Activated CD8-positive, alpha-beta memory T cell treated with anti-CD3 and anti-CD28 coated beads for 36 hours (primary cell): Measurements from ENCODE around the gene SHOX. TPM values are rescaled to one million over a fixed set of nuclear protein-coding genes. Genes with fewer than 3 reads are reported as not detected.
"Not testable (repeated sequence)": the region's sequence is repeated elsewhere in the genome, so short reads cannot be mapped to it uniquely, and the experiment has no call there.

Experiments used
- CTCF ChIA-PET: fragments of 350-600 bp; sonication (Branson Sonifier 250); formaldehyde crosslinking; loops from one replicate; lab custom pipeline; 2021; ENCODE audit warnings: antibody characterized with exemption; lab: Charles Lee
- POLR2A ChIA-PET: fragments of 350-600 bp; sonication (Branson Sonifier 250); formaldehyde crosslinking; loops from one replicate; lab custom pipeline; 2021; ENCODE audit warnings: antibody characterized with exemption; lab: Charles Lee
- total RNA-seq, 2 experiments: library from RNA; stranded (reverse); gene quantifications; one replicate each; pipeline ENCODE4 v1.2.3, GENCODE V29; 2021

Gene SHOX
- total RNA-seq = not detected

DNA sequence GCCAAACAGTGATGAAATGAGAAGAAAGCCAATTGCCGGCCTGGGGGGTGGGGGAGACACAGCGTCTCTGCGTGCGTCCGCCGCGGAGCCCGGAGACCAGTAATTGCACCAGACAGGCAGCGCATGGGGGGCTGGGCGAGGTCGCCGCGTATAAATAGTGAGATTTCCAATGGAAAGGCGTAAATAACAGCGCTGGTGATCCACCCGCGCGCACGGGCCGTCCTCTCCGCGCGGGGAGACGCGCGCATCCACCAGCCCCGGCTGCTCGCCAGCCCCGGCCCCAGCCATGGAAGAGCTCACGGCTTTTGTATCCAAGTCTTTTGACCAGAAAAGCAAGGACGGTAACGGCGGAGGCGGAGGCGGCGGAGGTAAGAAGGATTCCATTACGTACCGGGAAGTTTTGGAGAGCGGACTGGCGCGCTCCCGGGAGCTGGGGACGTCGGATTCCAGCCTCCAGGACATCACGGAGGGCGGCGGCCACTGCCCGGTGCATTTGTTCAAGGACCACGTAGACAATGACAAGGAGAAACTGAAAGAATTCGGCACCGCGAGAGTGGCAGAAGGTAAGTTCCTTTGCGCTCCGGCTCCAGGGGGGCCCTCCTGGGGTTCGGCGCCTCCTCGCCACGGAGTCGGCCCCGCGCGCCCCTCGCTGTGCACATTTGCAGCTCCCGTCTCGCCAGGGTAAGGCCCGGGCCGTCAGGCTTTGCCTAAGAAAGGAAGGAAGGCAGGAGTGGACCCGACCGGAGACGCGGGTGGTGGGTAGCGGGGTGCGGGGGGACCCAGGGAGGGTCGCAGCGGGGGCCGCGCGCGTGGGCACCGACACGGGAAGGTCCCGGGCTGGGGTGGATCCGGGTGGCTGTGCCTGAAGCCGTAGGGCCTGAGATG is at the start of gene SHOX:
Gene SHOX, plus strand, starts transcription at position 180 of the 885 bp plus-strand sequence. Its CDS starts 107 bp downstream, at position 287.
- ChIA-PET POLR2A (no interaction called here), CTCF (no interaction called here)

DNA sequence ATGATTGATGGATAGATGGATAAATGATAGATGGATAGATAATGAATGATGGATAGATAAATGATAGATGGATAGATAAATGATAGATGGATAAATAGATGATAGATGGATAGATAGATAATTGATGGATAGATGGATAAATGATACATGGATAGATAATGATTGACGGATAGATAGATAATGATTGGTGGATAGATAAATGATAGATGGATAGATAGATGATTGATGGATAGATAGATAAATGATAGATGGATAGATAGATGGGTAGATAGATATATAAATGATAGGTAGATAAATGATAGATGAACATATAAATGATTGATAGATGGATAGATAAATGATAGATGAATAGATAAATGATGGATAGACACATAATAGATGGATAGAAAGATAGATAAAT is 49.5 kb upstream of the SHOX start:
- ChIA-PET POLR2A (no interaction called here), CTCF (no interaction called here)

DNA sequence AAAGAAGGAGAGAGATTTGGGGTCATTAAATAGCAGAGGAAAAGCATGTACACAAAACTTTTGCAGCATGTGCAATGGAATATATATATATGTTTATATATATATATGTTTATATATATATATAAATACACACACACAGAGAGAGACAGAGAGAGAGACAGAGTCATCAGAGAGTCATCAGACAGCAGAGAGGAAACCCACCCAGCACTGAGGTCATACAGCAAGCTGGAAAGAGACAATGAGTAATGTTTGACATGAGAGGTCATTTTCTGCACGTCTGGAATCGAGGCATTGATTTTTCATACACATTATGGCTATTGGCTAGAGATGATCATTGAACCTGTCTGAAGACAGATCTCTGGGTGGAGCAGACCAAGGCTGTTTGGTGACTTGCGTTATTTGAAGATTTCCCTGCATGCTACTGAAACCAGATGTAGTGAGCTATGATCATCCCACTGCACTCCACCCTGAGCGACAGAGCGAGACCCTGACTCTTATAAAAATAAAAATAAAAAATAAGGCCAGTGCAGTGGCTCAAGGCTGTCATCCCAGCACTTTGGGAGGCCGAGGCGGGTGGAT is 48.8 kb upstream of the SHOX start:
- CTCF ChIA-PET = no interaction called here

DNA sequence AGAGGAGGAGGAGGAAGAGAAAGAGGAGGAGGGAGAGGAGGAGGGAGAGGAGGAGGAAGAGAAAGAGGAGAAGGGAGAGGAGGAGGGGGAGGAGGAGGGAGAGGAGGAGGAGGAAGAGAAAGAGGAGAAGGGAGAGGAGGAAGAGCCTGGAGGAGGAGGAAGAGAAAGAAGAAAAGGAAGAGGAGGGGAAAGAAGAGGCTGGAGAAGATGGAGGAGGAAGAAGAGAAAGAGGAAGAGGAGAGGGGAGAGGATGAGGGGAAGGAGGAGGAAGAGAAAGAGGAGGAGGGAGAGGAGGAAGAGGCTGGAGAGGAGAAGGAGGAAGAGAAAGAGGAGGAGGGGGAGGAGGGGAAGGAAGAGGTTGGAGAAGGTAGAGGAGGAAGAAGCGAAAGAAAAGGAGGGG is 46.0 kb upstream of the SHOX start:
- ChIA-PET CTCF (no interaction called here), POLR2A (no interaction called here)

More for the DNA sequence above, 48.8 kb upstream of the SHOX start:
- POLR2A ChIA-PET = no interaction called here

DNA sequence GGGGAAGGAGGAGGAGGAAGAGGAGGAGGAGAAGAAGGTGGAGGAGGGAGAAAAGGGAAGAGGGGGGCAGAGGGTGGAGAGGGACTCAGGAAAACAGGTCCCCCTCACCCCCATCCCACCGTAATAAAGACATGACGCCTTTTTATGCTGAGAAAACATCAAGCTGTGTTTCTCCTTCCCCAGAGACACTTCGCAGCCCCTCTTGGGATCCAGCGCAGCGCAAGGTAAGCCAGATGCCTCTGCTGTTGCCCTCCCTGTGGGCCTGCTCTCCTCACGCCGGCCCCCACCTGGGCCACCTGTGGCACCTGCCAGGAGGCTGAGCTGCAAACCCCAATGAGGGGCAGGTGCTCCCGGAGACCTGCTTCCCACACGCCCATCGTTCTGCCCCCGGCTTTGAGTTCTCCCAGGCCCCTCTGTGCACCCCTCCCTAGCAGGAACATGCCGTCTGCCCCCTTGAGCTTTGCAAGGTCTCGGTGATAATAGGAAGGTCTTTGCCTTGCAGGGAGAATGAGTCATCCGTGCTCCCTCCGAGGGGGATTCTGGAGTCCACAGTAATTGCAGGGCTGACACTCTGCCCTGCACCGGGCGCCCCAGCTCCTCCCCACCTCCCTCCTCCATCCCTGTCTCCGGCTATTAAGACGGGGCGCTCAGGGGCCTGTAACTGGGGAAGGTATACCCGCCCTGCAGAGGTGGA is 45.3 kb upstream of the SHOX start:
- CTCF ChIA-PET = no interaction called here
- POLR2A ChIA-PET = no interaction called here

DNA sequence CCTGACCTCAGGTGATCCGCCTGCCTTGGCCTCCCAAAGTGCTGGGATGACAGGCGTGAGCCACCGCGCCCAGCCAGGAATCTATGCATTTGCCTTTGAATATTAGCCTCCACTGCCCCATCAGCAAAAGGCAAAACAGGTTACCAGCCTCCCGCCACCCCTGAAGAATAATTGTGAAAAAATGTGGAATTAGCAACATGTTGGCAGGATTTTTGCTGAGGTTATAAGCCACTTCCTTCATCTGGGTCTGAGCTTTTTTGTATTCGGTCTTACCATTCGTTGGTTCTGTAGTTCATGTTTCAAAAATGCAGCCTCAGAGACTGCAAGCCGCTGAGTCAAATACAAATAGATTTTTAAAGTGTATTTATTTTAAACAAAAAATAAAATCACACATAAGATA is 44.2 kb upstream of the SHOX start:
- POLR2A ChIA-PET = no interaction called here
- CTCF ChIA-PET = no interaction called here

DNA sequence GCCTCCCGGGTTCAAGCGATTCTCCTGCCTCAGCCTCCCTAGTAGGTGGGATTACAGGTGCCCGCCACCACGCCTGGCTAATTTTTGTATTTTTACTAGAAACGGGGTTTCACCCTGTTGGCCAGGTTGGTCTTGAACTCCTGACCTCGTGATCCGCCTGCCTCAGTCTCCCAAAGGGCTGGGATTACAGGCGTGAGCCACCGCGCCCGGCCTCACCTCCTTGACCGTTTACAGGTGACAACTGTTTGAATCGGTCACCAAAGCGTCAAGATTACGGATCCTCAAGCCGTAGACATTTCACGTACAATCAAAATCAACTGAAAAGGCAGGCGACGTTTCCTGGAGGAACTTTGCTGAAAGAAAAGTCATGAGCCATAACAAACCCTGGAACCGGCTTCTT is 41.3 kb upstream of the SHOX start:
- POLR2A ChIA-PET, CTCF ChIA-PET: not testable (repeated sequence)

DNA sequence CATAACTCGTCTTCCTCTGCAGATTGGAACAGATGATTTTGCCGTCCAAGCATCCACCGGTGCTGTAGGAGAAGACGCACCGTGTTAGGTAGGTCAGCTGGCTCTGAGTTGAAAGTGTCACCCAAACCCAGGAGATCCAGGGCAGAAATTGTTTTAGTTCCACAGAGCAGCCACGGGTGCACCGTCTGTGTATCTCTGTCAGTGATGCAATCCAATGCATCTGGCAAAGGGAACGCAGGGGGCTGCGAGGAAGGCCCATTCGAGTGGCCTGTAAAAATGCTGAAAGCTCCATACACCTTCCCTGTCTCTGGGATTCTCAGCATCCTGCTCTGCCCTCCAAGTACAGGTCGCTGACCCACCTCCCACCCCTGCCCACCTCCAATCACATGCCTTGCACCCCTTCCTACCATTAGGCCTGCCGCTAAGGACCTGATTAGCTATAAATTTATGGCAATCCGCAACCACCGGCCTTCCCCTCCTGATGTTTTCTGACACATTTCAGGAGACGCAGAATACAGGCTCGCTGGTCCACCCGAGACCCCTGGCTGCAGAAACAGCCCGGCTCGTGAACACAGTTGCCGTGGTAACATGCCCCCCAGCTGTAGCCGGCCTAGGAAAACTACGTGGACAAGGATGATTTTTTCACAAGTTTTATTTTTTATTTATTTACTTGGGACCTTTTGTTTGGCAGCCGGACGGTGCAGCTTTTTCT is 39.7 kb upstream of the SHOX start:
- ChIA-PET POLR2A (no interaction called here), CTCF (no interaction called here)

DNA sequence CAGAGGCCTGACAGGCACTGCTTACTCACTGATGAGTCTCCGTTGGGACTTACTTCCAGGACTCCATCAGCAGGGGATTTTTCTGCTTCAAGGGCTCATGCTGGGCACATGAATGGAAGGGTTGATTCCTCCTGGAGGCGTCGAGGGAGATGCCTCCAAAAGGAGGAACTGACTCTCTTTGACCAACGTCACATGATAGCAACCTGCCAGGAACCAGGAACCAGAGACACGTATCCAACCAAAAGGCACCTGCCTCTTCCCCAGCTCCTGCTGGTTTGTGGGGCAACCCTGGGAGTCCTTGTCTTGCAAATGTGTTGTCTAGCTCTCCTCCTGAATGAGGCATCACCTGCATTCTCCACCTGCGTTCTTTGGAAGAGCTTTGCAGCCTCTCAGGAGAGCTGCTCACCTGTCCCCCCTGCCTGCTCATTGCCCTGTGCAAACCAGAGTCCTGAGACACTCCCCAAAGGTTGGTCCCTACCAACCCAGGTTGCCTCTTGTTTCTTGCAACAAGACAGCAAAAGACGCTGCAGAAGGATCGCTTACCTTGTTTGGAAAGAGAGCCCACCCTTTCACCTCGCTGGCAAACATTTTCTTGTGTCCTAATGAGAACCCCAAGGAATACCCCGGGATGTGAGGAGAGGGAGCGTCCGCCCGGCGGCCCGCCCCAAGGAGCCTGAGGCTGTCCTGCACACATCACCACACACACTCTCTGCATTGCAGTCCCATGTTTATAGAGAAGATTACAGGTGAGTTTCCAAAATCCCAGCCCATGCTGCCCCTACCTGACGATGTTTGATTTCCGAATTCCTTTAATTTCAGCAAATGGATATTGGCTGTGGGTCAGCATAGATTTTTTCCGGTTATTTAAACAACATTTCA is 30.5 kb upstream of the SHOX start:
- ChIA-PET CTCF (no interaction called here), POLR2A (no interaction called here)

DNA sequence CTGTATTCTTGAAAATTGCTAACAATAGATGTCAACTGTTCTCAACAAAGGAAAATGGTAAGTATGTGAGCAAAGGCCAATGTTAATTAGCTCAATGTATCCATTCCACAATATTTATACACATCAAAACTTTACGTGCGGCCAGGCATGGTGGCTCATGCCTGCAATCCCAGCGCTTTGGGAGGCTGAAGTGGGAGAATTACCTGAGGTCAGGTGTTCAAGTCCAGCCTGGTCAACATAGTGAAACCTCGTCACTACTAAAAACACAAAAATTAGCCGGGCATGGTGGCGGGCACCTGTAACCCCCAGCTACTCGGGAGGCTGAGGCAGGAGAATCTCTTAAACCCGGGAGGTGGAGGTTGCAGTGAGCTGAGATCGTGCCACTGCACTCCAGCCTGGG is 27.6 kb upstream of the SHOX start:
- POLR2A ChIA-PET, CTCF ChIA-PET: not testable (repeated sequence)

DNA sequence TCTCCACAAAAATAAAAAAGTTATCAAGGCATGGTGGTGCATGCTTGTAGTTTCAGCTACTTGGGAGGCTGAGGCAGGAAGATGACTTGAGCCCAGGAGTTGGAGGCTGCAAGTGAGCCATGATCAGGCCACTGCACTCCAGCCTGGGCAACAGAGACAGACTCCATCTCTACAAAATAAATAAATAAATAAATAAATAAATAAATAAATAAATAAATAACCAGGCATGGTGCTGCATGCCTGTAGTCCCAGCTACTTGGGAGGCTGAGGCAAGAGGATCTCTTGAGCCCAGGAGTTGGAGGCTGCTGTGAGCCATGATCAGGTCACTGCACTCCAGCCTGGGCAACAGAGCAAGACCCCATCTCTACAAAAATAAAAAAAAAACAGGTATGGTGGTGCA is 26.0 kb upstream of the SHOX start:
- POLR2A ChIA-PET, CTCF ChIA-PET: not testable (repeated sequence)

DNA sequence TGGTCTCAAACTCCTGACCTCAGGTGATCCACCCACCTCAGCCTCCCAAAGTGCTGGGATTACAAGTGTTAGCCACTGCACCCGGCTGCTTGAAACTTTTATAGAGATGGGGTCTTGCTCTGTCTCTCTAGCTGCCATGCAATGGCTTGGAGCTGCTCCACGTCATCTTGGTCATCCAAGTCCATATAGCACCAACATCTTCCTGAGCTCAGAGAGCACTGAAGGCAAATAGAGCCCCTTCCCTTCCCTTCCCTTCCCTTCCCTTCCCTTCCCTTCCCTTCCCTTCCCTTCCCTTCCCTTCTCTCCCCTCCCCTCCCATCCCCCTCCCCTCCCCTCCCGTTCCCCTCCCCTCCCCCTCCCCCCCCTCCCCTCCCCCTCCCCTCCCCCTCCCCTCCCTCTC is 22.5 kb upstream of the SHOX start:
- POLR2A ChIA-PET, CTCF ChIA-PET: not testable (repeated sequence)

DNA sequence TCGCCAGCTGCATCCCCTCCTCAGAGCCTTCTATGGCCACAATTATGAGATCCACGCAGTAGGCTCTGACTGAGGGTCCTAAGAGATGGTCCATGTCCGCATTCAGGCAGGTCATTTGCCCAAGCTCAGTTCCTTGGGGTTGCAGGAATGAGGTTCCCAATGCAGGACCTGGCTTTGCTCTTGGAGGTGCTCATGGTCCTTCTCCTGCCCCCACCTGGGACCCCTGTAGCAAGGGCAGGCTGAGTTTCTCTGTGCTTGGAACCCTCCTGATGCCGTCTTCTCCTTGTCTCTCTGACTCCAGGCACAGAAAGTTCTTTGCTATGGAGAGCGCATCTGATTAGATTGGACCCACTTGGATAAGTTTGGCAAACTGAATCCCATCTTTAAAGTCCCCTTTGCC is 16.5 kb upstream of the SHOX start:
- ChIA-PET CTCF (no interaction called here), POLR2A (no interaction called here)

DNA sequence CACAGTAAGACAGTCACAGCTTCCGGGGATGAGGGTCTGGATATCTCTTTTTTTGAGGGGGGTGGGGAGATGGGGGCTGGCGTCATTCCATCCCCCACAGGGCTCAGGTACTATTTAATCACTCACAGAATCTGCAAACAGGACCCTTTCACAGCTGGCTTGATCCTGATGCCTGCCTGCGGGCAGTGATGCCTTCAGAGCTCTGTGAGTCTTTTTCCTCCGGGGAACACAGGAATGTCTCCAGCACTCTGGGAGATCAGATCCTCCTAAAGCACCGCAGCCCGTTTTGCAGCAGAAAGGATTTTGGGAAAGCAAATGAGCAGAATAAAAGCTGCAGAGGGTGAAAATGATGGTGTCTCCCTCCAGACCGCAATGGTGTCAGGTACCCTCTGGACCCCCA is 13.2 kb upstream of the SHOX start:
- CTCF ChIA-PET = no interaction called here
- POLR2A ChIA-PET = no interaction called here

DNA sequence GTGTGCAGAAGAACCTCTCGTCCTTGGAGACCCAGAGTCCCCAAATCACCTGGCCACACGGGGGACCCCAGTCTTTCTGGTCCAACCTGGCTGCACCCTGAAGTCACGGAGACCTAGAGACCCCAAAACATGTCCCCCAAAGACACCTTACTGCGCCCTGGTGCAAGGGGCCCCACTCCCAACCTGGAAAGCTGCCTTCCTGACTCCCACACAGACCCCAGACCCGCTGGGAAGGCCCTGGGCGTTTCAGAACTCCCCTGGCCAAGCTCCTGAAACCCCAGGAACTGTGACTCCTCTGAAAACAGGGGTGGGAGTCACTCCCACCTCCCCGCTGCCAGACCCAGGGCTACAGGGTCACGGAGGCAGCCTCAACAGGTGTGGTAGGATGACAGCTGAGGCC is 12.7 kb upstream of the SHOX start:
- ChIA-PET POLR2A (no interaction called here), CTCF (no interaction called here)

DNA sequence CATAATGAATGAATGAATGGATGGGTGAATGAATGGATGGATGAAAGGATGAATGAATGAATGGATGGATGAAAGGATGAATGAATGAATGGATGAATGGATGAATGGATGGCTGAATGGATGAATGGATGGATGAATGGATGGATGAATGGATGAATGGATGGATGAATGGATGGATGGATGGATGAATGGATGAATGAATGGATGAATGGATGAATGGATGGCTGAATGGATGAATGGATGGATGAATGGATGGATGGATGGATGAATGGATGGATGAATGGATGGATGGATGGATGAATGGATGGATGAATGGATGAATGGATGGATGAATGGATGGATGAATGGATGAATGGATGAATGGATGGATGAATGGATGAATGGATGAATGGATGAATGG is 12.3 kb upstream of the SHOX start:
- CTCF ChIA-PET, POLR2A ChIA-PET: not testable (repeated sequence)

DNA sequence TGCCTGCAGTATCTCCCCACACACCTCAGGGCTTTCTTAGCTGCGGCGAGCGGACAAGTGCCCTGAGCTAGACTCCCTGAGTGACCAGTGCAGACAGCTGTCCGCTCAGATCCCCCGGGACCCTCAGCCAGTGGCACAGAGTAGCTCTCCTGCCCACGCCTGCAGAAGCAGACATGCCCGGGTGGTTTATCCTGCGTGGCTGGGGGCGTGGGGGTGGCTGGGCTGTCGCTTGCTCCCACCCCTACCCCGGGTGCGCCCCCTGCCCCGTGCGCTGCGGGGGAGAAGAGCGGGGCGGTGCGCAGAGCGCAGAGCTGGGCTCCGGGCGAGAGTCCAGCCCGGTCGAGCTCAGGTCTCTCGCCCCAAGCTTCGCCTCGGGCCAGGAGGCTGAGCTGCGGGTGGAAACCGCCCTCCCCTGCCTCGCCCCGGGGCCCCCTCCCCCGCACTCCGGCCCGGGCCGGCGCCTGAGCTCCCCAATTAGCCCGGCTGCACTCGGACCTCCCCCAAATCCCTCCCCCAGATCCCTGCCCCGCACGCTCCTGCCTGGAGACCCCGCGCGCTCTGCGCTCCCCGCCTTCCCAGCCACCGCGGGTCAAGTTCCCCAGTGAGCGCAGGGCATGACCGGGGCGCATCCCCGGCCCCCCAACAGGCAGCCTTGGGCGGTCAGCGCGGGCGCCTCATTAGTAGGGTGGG is 11.7 kb upstream of the SHOX start:
- ChIA-PET POLR2A (no interaction called here), CTCF (no interaction called here)

DNA sequence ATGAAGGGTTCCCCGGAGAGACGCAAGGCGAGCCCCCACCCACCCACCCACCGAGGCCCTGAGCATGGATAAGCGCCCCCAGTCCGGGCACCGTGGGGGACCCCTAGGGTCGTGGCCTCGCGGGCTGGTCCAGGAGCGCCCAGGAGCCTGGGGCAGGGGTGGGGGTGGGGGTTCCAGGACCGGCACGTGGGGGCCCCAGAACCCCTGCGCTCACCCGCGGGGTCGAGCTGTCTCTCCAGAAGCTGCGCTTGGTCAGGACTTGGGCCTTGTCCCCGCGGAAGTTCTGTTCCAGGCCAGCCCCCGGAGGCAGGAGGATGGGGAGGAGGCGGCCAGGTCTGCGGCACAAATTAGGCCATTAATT is 11.2 kb upstream of the SHOX start:
- ChIA-PET CTCF (no interaction called here), POLR2A (no interaction called here)
